ENCODE data around the gene NEK9. TPM values are rescaled to one million over a fixed set of nuclear protein-coding genes. Genes with fewer than 3 reads are reported as not detected.

NEK9 gene
- total and polyA plus RNA-seq, 10 of the 15 experiments (the other 5 are each of a cell fraction or from before 2014, with no cell fraction given) = 6.0 to 78.8 (median 44.7) TPM

DNA sequence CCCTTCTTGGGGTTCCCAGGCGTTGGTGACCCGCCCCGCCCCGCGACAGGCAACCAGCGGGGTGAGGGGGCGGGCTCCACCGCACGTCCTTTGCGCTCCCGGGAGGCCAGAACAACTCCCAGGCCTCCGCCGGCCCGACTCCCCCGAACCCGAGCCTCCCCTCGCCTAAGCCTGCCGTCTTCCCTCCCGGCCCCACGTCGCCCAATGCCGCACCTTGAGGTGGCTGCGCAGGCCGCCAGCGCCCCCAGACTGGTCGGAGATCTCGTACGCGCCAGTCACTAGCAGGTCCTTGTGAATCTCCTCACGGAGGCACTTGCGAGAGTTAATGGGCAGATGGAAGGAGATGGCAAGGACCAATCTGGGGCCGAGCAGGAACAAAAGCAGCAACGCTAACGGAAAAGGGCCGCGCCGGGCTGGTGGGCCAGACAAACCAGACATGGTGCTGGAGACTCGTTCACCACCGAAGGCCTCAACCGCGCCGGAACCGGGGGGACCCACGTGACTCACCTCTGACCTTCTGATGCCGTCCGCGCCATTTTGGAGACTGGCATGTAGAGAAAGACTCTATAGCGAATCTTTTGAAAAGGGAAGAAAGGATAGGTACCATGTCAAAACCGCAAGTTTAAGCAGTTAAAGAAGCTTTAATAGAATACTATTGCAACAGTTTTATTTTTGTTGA is 49.4 kb upstream of the NEK9 start, which contains the start of gene TMED10:
Gene TMED10 (minus strand): TSS at position 471 of the 679 bp plus-strand sequence. CDS start 33 bp downstream, at position 438.
- FAIRE-seq = peak; percentile 90
- intact Hi-C loops (cut with micrococcal nuclease; ENCODE audit: unreplicated experiment) (loop anchor here (5.0 to 10.0 kb wide), 3 partner anchors 46 to 799 kb away; no protein-coding TSS in a partner anchor), in situ Hi-C loops (cut with MboI) (no loop called here)
- Histone ChIP-seq H3K9me3 (replicated peaks; ENCODE audit: control insufficient read depth, insufficient read depth, low read length) (no peaks in the 10 kb centered on the region; the same call in 2 of the 3 replicates), H3K36me3 (ENCODE audit: control insufficient read depth in 2 of 2, insufficient read depth in 2 of 2, low read length in 1 of 2) (peaks cover 0 to 4% of the 10 kb centered on the region in 2 experiments; a peak in 1 of 4 replicates), H3K4me1 (ENCODE audit: control insufficient read depth, insufficient read depth, low read length) (no peaks in the 10 kb centered on the region; the same call in 1 of the 2 replicates), H3K79me2 (ENCODE audit: control insufficient read depth, insufficient read depth, low read length) (peaks cover 43% of the 10 kb centered on the region), H2AFZ (ENCODE audit: control insufficient read depth, low read depth, low read length) (peak within 1 kb of the TSS; percentile 100), H3K27me3 (replicated peaks in 1 of 2; ENCODE audit: control insufficient read depth in 2 of 2, insufficient read depth in 2 of 2, low read length in 1 of 2) (no peaks in the 10 kb centered on the region), H3K9ac (ENCODE audit: control insufficient read depth, insufficient read depth, low read length) (peak within 1 kb of the TSS; percentile 89), H3K4me3 (peak within 1 kb of the TSS; percentile 80), H4K20me1 (ENCODE audit: control insufficient read depth, insufficient read depth) (no peaks in the 10 kb centered on the region; the same call in none of the 2 replicates), H3K27ac (ENCODE audit: control insufficient read depth, insufficient read depth) (peak within 1 kb of the TSS; percentile 99), H3K4me2 (ENCODE audit: control insufficient read depth, insufficient read depth) (peak within 1 kb of the TSS; percentile 94)
- DNase-seq (ENCODE audit: low read depth, low spot score) = no peak
- ChIA-PET CTCF (interaction anchor here (1.1 to 1.8 kb wide), 3 partner anchors 37 to 47 kb away, joined by 3 to 8 read pairs (median 6); no protein-coding TSS in a partner anchor), SMC1A (ENCODE audit: uncharacterized antibody, unreplicated experiment) (interaction anchor here (0.6 to 1.8 kb wide), 5 partner anchors 47 to 119 kb away, joined by 3 to 6 read pairs (median 3); no protein-coding TSS in a partner anchor), RAD21 (ENCODE audit: unreplicated experiment) (interaction anchor here (0.6 to 1.1 kb wide), 3 partner anchors 37 to 90 kb away, joined by 3 to 4 read pairs (median 4); partner anchors contain the start of gene NEK9), POLR2A (interaction anchor here (0.5 to 1.4 kb wide), 6 partner anchors 20 to 101 kb away, joined by 3 to 5 read pairs (median 3); no protein-coding TSS in a partner anchor)
- peak; percentile 89 for ATAC-seq
- WGBS (ENCODE audit: insufficient coverage, insufficient replicate concordance, low lambda C conversion rate, missing lambda C conversion rate) = under 1% methylated on average over 47 of the region's 49 CpGs
- TSS peak; percentile 94 for BruUV-seq (replicated peaks)
- TF ChIP-seq PBX3 (IDR thresholded peaks at IDR 0.05; ENCODE audit: insufficient replicate concordance, low read depth, low read length) = no peak
- no peak for TF ChIP-seq ATF2 (IDR thresholded peaks at IDR 0.05; ENCODE audit: low read length)
- no peak for TF ChIP-seq BCL11A (IDR thresholded peaks at IDR 0.05; ENCODE audit: low read depth, low read length)
- TF ChIP-seq, protein P1, sequence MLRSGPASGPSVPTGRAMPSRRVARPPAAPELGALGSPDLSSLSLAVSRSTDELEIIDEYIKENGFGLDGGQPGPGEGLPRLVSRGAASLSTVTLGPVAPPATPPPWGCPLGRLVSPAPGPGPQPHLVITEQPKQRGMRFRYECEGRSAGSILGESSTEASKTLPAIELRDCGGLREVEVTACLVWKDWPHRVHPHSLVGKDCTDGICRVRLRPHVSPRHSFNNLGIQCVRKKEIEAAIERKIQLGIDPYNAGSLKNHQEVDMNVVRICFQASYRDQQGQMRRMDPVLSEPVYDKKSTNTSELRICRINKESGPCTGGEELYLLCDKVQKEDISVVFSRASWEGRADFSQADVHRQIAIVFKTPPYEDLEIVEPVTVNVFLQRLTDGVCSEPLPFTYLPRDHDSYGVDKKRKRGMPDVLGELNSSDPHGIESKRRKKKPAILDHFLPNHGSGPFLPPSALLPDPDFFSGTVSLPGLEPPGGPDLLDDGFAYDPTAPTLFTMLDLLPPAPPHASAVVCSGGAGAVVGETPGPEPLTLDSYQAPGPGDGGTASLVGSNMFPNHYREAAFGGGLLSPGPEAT (IDR thresholded peaks at IDR 0.05; ENCODE audit: low read depth) = peak; percentile 82
- peak; percentile 70 for TF ChIP-seq SIN3A (IDR thresholded peaks at IDR 0.05; ENCODE audit: low read depth, low read length)
- TF ChIP-seq RB1 (IDR thresholded peaks at IDR 0.05; ENCODE audit: borderline replicate concordance) = peak; percentile 84; the same call in 1 of the 2 replicates
- TF ChIP-seq EP300 (IDR thresholded peaks at IDR 0.05; ENCODE audit: borderline replicate concordance in 1 of 2, control insufficient read depth in 1 of 2, low read depth in 2 of 2, low read length in 2 of 2) = 0 out of 4 replicates have a peak, but pooled peaks of 1 of the 2 experiments have one; percentile 11
- TF ChIP-seq NR2C2 (IDR thresholded peaks at IDR 0.05; ENCODE audit: borderline replicate concordance, control insufficient read depth, insufficient read length, low read depth) = peak; percentile 97
- TF ChIP-seq PML (IDR thresholded peaks at IDR 0.05; ENCODE audit: low read length) = 0 out of 2 replicates have a peak, but pooled peaks have one; percentile 59
- no peak for TF ChIP-seq CUX1 (IDR thresholded peaks at IDR 0.05; ENCODE audit: insufficient replicate concordance, low read depth, low read length)
- peak; percentile 71 for TF ChIP-seq RELA (IDR thresholded peaks at IDR 0.05; ENCODE audit: borderline replicate concordance, partially characterized antibody)
